HFFc6 (cell line): Measurements from ENCODE around the gene SPTSSB. TPM values are rescaled to one million over a fixed set of nuclear protein-coding genes. Genes with fewer than 3 reads are reported as not detected.

Source experiments
- DNase-seq: peaks from one replicate; pipeline ENCODE4 v3.0.0-alpha.2; 2018
- H3K27ac Mint-ChIP-seq: 2 replicates; pipeline ENCODE4 v1.8.0; 2020; ENCODE audit warnings: mild to moderate bottlenecking, mixed read lengths
- H3K27me3 Mint-ChIP-seq: 2 replicates; pipeline ENCODE4 v1.8.0; 2021; ENCODE audit warnings: mild to moderate bottlenecking, moderate library complexity, mixed read lengths; ENCODE audit not compliant: insufficient read depth
- H3K36me3 Mint-ChIP-seq: 2 replicates; pipeline ENCODE4 v1.8.0; 2021; ENCODE audit warnings: low read depth, mixed read lengths
- H3K4me1 Mint-ChIP-seq: 2 replicates; pipeline ENCODE4 v1.8.0; 2020; ENCODE audit warnings: low read depth, mixed read lengths
- H3K4me3 Mint-ChIP-seq: 2 replicates; pipeline ENCODE4 v1.8.0; 2020; ENCODE audit warnings: mild to moderate bottlenecking, moderate library complexity, mixed read lengths
- H3K9me3 Mint-ChIP-seq: 2 replicates; pipeline ENCODE4 v1.8.0; 2020; ENCODE audit warnings: mild to moderate bottlenecking, mixed read lengths
- total RNA-seq, 6 experiments: library from RNA; stranded (reverse); fragmentation: NEBNext Ultra II Directional; extraction: Animal tissue kit (Norgen Biotek cat#: 25700); gene quantifications; 2 replicates in 1 of 6; 3 replicates in 5 of 6; pipeline ENCODE4 v1.2.3, GENCODE V29; 2021
- TF ChIP-seq, protein P1 (sequence below): fragments of 200-600 bp; sonication (generic); IDR thresholded peaks from 2 replicates; pipeline ENCODE4 v1.5.0; 2021; ENCODE audit warnings: antibody characterized with exemption, mild to moderate bottlenecking

Gene SPTSSB
- total RNA-seq, 6 experiments from 2014 or later = not detected

GRCh38 chr3:161351330-161351729 lies 20.0 kb downstream of the SPTSSB start:
- no peaks in the 10 kb centered on the region for H3K36me3 Mint-ChIP-seq
- H3K9me3 Mint-ChIP-seq = no peaks in the 10 kb centered on the region
- H3K4me1 Mint-ChIP-seq = peaks cover 16% of the 10 kb centered on the region
- TF ChIP-seq, protein P1, sequence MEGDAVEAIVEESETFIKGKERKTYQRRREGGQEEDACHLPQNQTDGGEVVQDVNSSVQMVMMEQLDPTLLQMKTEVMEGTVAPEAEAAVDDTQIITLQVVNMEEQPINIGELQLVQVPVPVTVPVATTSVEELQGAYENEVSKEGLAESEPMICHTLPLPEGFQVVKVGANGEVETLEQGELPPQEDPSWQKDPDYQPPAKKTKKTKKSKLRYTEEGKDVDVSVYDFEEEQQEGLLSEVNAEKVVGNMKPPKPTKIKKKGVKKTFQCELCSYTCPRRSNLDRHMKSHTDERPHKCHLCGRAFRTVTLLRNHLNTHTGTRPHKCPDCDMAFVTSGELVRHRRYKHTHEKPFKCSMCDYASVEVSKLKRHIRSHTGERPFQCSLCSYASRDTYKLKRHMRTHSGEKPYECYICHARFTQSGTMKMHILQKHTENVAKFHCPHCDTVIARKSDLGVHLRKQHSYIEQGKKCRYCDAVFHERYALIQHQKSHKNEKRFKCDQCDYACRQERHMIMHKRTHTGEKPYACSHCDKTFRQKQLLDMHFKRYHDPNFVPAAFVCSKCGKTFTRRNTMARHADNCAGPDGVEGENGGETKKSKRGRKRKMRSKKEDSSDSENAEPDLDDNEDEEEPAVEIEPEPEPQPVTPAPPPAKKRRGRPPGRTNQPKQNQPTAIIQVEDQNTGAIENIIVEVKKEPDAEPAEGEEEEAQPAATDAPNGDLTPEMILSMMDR = no peak
- peaks cover 5% of the 10 kb centered on the region; the same call in 1 of the 2 replicates for H3K27me3 Mint-ChIP-seq
- DNase-seq = no peak
- no peak overlapping the region for H3K4me3 Mint-ChIP-seq
- no peak overlapping the region for H3K27ac Mint-ChIP-seq

DNA sequence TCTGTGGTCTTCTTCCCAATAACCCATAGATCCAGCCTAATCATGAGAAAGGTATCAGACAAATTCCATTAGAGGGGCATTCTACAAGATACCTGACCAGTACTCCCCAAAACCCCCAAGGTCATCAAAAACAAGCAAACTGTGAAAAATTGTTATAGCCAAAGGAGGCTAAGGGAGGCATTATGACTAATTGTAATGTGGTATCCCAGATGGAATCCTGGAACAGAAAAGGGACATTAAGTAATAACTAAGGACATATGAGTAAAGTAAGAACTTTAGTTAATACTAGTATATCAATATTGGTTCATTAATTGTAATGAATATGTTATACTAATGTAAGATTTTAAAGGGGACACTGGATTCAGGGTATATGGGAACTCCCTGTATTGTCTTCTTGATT lies 20.4 kb downstream of the SPTSSB start:
- DNase-seq = no peak
- peaks cover 5% of the 10 kb centered on the region; the same call in 1 of the 2 replicates for H3K27me3 Mint-ChIP-seq
- TF ChIP-seq, protein P1 = no peak
- no peaks in the 10 kb centered on the region for H3K36me3 Mint-ChIP-seq
- H3K4me1 Mint-ChIP-seq = peaks cover 16% of the 10 kb centered on the region
- H3K9me3 Mint-ChIP-seq = no peaks in the 10 kb centered on the region
- H3K4me3 Mint-ChIP-seq = no peak overlapping the region
- no peak overlapping the region for H3K27ac Mint-ChIP-seq

DNA sequence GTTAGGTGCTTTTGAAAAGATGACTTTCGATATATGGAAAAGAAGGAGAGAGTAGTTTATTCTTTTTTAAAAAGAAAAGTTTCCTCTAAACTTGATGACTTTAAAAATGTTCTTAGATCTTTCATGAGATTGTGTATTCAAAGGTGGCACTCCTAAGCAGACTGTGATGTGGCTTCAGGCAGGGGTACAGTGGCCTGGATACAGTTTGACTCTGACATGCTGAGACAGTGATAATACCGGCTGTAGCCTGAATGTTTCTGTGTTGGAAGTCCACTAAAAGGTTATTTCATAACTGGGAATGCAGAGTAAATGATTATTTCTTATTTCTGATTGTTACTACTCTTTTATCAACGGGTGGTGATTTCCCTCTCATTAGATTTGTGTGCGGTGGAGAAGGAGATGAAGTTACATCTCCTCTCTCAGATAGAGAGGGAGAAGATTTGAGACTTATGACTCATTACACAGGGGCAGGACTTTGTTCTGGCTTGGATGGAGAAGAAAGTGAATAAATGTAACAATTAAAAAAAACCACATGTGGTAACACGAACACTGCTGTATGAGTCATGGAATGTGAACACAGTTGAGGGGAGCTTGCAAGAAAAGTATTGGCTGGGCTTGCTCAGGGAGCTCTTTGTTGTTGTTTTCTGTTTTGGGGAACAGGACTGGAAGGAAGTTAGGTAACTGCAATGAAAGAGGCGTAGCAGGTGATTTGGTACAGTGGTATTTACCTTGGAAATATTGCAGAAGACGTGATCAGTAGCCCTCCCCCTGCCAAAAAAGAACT lies 21.6 kb downstream of the SPTSSB start:
- peaks cover 16% of the 10 kb centered on the region for H3K4me1 Mint-ChIP-seq
- no peak overlapping the region for H3K4me3 Mint-ChIP-seq
- TF ChIP-seq, protein P1 = no peak
- peaks cover 5% of the 10 kb centered on the region; the same call in 1 of the 2 replicates for H3K27me3 Mint-ChIP-seq
- H3K9me3 Mint-ChIP-seq = no peaks in the 10 kb centered on the region
- H3K27ac Mint-ChIP-seq = no peak overlapping the region
- no peaks in the 10 kb centered on the region for H3K36me3 Mint-ChIP-seq
- DNase-seq = peak; percentile 71

DNA sequence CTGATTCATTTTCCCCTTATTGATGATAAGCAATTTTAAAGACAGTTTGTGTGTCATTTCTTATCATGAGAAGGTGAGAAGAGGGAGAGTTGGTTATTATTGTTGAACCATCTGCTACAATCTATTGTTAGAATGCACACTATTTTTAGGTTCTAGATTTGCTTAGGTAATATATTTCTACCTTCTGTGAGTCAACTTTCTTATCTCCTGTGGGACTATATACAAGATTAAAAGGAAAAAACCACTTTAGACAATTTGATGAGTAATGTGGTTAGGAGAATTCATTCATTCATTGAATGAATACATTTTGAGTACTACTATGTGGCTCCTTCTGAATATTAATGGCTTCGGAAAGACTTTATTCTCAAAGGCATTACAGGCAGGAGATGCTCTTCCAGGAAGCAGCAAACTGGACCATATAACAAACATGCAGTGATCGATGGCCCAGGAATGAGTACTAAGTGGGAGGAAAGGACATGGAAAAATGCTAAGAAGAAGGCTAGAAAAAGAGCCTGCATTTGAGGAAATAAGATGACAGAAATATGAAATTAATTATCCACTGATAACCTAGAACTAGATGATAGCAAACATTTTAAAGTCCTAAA lies 22.4 kb downstream of the SPTSSB start:
- H3K27me3 Mint-ChIP-seq = peaks cover 5% of the 10 kb centered on the region; the same call in 1 of the 2 replicates
- no peaks in the 10 kb centered on the region for H3K36me3 Mint-ChIP-seq
- H3K4me1 Mint-ChIP-seq = peaks cover 16% of the 10 kb centered on the region
- no peak for DNase-seq
- TF ChIP-seq, protein P1 = no peak
- H3K4me3 Mint-ChIP-seq = no peak overlapping the region
- no peak overlapping the region for H3K27ac Mint-ChIP-seq
- H3K9me3 Mint-ChIP-seq = no peaks in the 10 kb centered on the region

GRCh38 chr3:161347726-161348125 lies 23.6 kb downstream of the SPTSSB start:
- Mint-ChIP-seq H3K36me3 (no peaks in the 10 kb centered on the region), H3K4me1 (peaks cover 16% of the 10 kb centered on the region), H3K4me3 (no peak overlapping the region), H3K9me3 (no peaks in the 10 kb centered on the region), H3K27ac (no peak overlapping the region), H3K27me3 (peaks cover 3% of the 10 kb centered on the region; the same call in 1 of the 2 replicates)
- DNase-seq = no peak
- TF ChIP-seq, protein P1 = no peak
